KMS-11 (cell line): ENCODE data around the gene JKAMP.

ENCODE experiments used
- H2AFZ ChIP-seq: fragments of 200-600 bp; sonication (generic); 2 replicates; pipeline ENCODE4 v1.6.1; 2016; ENCODE audit warnings: antibody characterized with exemption, mixed run types, low read depth
- H3K27ac ChIP-seq: fragments of 200-600 bp; sonication (generic); 2 replicates; pipeline ENCODE4 v1.6.1; 2016; ENCODE audit warnings: mild to moderate bottlenecking, mixed run types
- H3K27me3 ChIP-seq: fragments of 200-600 bp; sonication (generic); 2 replicates; pipeline ENCODE4 v1.6.1; 2017; ENCODE audit warnings: mild to moderate bottlenecking, low read depth, mixed run types, moderate library complexity; ENCODE audit not compliant: insufficient read depth
- H3K36me3 ChIP-seq: fragments of 200-600 bp; sonication (generic); 2 replicates; pipeline ENCODE4 v1.6.1; 2017; ENCODE audit warnings: mild to moderate bottlenecking, mixed run types; ENCODE audit not compliant: insufficient read depth
- H3K4me1 ChIP-seq: fragments of 200-600 bp; sonication (generic); 2 replicates; pipeline ENCODE4 v1.6.1; 2016; ENCODE audit warnings: mild to moderate bottlenecking, low read depth, mixed run types; ENCODE audit not compliant: poor library complexity, severe bottlenecking
- H3K4me2 ChIP-seq: fragments of 200-600 bp; sonication (generic); 2 replicates; pipeline ENCODE4 v1.7.0; 2016; ENCODE audit warnings: mild to moderate bottlenecking, mixed run types
- H3K4me3 ChIP-seq: fragments of 200-600 bp; sonication (generic); IDR thresholded peaks from 2 replicates; pipeline ENCODE4 v1.6.1; 2017; ENCODE audit warnings: low read depth, low read length, mixed read lengths; ENCODE audit not compliant: insufficient read depth
- H3K79me2 ChIP-seq: fragments of 200-600 bp; sonication (generic); 2 replicates; pipeline ENCODE4 v1.6.1; 2016; ENCODE audit warnings: low read depth, mixed run types; ENCODE audit not compliant: insufficient read depth
- H3K9ac ChIP-seq: fragments of 200-600 bp; sonication (generic); 2 replicates; pipeline ENCODE4 v1.6.1; 2016; ENCODE audit warnings: mild to moderate bottlenecking, mixed run types
- H4K20me1 ChIP-seq: fragments of 200-600 bp; sonication (generic); 2 replicates; pipeline ENCODE4 v1.6.1; 2016; ENCODE audit warnings: mild to moderate bottlenecking, mixed run types; ENCODE audit not compliant: insufficient read depth
- TF ChIP-seq, protein P1 (sequence below): fragments of 200-600 bp; sonication (generic); conservative IDR thresholded peaks from 2 replicates; pipeline ENCODE4 v1.6.1; 2017; ENCODE audit warnings: low read depth, mild to moderate bottlenecking, antibody characterized with exemption, low read length, moderate library complexity, mixed read lengths

Gene JKAMP

DNA sequence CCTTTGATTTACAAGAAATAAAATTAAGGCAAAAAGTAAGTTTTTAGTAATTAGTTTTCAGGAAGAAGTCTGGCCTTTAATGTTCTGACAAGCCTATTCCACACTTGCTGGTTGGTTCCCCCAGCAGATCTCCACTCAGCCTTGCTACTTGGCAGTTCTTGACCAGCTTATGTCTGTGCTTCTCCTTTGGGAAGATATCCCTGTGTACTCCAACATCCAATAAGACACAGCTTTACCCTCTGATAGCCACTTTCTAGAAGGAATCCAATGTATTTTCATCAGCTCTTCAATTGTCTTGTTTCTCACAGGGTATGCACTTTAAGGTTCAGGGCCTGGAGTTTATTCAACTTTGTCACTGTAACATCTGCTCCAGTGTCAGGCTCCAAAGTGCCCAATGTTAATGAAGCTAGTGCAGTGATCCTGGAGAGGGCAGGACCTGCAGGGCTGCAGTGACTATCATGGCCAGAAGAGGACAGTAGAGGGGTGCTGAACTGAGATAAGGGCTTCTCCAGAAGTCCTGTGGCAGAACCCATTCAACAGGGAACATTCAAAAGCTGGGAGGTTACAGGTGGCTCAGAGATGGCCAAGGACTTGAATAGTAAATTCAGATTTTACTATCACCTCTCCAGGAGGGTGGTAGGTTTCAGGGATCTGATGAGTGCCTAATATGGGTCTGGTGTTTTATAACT, 22.9 kb downstream of the JKAMP start:
- no peak overlapping the region for H2AFZ ChIP-seq

GRCh38 chr14:59507752-59508103, 23.4 kb downstream of the JKAMP start:
- H3K4me1 ChIP-seq: no peaks in the 10 kb centered on the region
- no peaks in the 10 kb centered on the region for H3K79me2 ChIP-seq
- H2AFZ ChIP-seq: no peak overlapping the region
- TF ChIP-seq, protein P1, sequence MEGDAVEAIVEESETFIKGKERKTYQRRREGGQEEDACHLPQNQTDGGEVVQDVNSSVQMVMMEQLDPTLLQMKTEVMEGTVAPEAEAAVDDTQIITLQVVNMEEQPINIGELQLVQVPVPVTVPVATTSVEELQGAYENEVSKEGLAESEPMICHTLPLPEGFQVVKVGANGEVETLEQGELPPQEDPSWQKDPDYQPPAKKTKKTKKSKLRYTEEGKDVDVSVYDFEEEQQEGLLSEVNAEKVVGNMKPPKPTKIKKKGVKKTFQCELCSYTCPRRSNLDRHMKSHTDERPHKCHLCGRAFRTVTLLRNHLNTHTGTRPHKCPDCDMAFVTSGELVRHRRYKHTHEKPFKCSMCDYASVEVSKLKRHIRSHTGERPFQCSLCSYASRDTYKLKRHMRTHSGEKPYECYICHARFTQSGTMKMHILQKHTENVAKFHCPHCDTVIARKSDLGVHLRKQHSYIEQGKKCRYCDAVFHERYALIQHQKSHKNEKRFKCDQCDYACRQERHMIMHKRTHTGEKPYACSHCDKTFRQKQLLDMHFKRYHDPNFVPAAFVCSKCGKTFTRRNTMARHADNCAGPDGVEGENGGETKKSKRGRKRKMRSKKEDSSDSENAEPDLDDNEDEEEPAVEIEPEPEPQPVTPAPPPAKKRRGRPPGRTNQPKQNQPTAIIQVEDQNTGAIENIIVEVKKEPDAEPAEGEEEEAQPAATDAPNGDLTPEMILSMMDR: no peak
- H3K36me3 ChIP-seq: no peaks in the 10 kb centered on the region
- H3K27me3 ChIP-seq: no peaks in the 10 kb centered on the region
- H3K27ac ChIP-seq: no peak overlapping the region
- no peak overlapping the region for H3K4me3 ChIP-seq
- H3K9ac ChIP-seq: no peak overlapping the region
- H3K4me2 ChIP-seq: no peak overlapping the region
- H4K20me1 ChIP-seq: no peaks in the 10 kb centered on the region

More for the DNA sequence above, 22.9 kb downstream of the JKAMP start:
- Histone ChIP-seq H3K27me3 (no peaks in the 10 kb centered on the region), H3K36me3 (no peaks in the 10 kb centered on the region), H3K79me2 (no peaks in the 10 kb centered on the region), H3K4me2 (no peak overlapping the region), H3K27ac (no peak overlapping the region), H3K4me3 (no peak overlapping the region), H3K4me1 (no peaks in the 10 kb centered on the region), H4K20me1 (no peaks in the 10 kb centered on the region), H3K9ac (no peak overlapping the region)
- TF ChIP-seq, protein P1: peak; percentile 81

DNA sequence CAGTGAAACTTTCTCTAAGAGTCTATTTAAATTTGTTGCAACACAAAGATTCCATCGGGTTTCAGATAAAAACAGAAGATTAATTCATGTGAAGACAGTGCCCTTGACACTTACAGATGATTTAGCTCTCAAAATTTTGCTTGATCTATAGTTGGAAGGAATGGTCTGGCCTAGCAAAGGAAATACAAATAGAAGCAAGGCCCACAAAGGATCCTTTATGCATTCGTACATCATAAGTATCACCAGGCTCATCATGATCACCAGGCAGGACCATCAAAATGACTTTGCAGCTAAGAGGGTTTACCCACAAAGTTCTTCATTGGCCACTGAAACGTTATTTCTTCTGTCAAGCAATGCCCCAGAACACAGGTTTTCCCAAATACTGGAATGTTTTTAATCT, 24.8 kb downstream of the JKAMP start:
- no peaks in the 10 kb centered on the region for H3K4me1 ChIP-seq
- no peaks in the 10 kb centered on the region for H3K79me2 ChIP-seq
- H3K36me3 ChIP-seq: no peaks in the 10 kb centered on the region
- no peak overlapping the region for H3K9ac ChIP-seq
- H3K4me2 ChIP-seq: no peak overlapping the region
- H2AFZ ChIP-seq: no peak overlapping the region
- no peaks in the 10 kb centered on the region for H3K27me3 ChIP-seq
- H3K27ac ChIP-seq: no peak overlapping the region
- TF ChIP-seq, protein P1: no peak
- no peak overlapping the region for H3K4me3 ChIP-seq
- H4K20me1 ChIP-seq: no peaks in the 10 kb centered on the region

- H2AFZ ChIP-seq: no peak overlapping the region
- H3K9ac ChIP-seq: no peak overlapping the region
- TF ChIP-seq, protein P1: no peak
- no peak overlapping the region for H3K27ac ChIP-seq
- no peaks in the 10 kb centered on the region for H4K20me1 ChIP-seq
- no peaks in the 10 kb centered on the region for H3K79me2 ChIP-seq
- no peak overlapping the region for H3K4me3 ChIP-seq
- H3K4me2 ChIP-seq: no peak overlapping the region
- no peaks in the 10 kb centered on the region for H3K27me3 ChIP-seq
- no peaks in the 10 kb centered on the region for H3K36me3 ChIP-seq
- H3K4me1 ChIP-seq: no peaks in the 10 kb centered on the region
These were observed 25.7 kb downstream of the JKAMP start for GRCh38 chr14:59510001-59510400.
